Ovary (tissue), 1 donor: ENCODE data around the gene CT47C1.

Experiments
- EP300 ChIP-seq: sonication (generic); formaldehyde crosslinking; IDR thresholded peaks from one replicate; pipeline ENCODE4 v1.6.1; 2017; ENCODE audit warnings: antibody characterized with exemption
- POLR2A ChIP-seq: fragments of 450-650 bp; IDR thresholded peaks from one replicate; pipeline ENCODE4 v1.6.1; 2017; ENCODE audit warnings: antibody characterized with exemption, mild to moderate bottlenecking, moderate library complexity

- no peak for TF ChIP-seq EP300
- TF ChIP-seq POLR2A, result no peak
Measured at GRCh38 chrX:119072744-119073143, at the start of gene CT47C1.
